H1 (cell line): ENCODE data around the gene KRT5. TPM values are rescaled to one million over a fixed set of nuclear protein-coding genes. Genes with fewer than 3 reads are reported as not detected.

Source experiments
- CTCF ChIA-PET: fragments of 300-600 bp; sonication (Branson Sonifier 250); formaldehyde crosslinking; loops from one replicate; lab custom pipeline; 2021; ENCODE audit not compliant: partially characterized antibody; lab: Charles Lee
- POLR2A ChIA-PET: fragments of 300-600 bp; sonication (Branson Sonifier 250); formaldehyde crosslinking; loops from one replicate; lab custom pipeline; 2021; ENCODE audit warnings: inconsistent platforms; ENCODE audit not compliant: partially characterized antibody; lab: Charles Lee
- DNase-seq, 2 experiments: peaks; one replicate each; pipeline versions ENCODE4 v3.0.0 to v3.0.0-alpha.2; 2010 to 2022; ENCODE audit warnings: low spot score in 2 of 2, low read depth in 1 of 2, mixed read lengths in 1 of 2
- FAIRE-seq: peaks from 2 replicates; lab custom pipeline; 2011; peaks lifted over from hg19 to GRCh38; lab: Jason Lieb, UNC
- H2AFZ ChIP-seq: 2 replicates; pipeline ENCODE4 v1.8.1; 2012; ENCODE audit warnings: low read length, inconsistent platforms
- H2AK5ac ChIP-seq: 2 replicates; pipeline ENCODE4 v1.6.1; 2013; ENCODE audit warnings: low read depth, low read length
- H2BK120ac ChIP-seq: replicated peaks from 2 replicates; pipeline ENCODE3; 2013; ENCODE audit warnings: low read depth, low read length, inconsistent platforms
- H2BK12ac ChIP-seq: 2 replicates; pipeline ENCODE4 v1.6.1; 2013; ENCODE audit warnings: low read depth, low read length
- H2BK15ac ChIP-seq: 2 replicates; pipeline ENCODE4 v1.6.1; 2013; ENCODE audit warnings: low read length
- H2BK20ac ChIP-seq: 2 replicates; pipeline ENCODE4 v1.6.1; 2013; ENCODE audit warnings: low read length
- H2BK5ac ChIP-seq: 2 replicates; pipeline ENCODE4 v1.6.1; 2013; ENCODE audit warnings: low read depth, low read length
- H3K14ac ChIP-seq: 2 replicates; pipeline ENCODE4 v1.6.1; 2013; ENCODE audit warnings: inconsistent platforms; ENCODE audit not compliant: insufficient read length
- H3K18ac ChIP-seq: 2 replicates; pipeline ENCODE4 v1.6.1; 2013; ENCODE audit warnings: low read length; ENCODE audit errors: extremely low read depth
- H3K23ac ChIP-seq: 2 replicates; pipeline ENCODE4 v1.6.1; 2013; ENCODE audit warnings: inconsistent platforms; ENCODE audit not compliant: insufficient read length
- H3K23me2 ChIP-seq: 2 replicates; pipeline ENCODE4 v1.6.1; 2013; ENCODE audit warnings: low read depth, low read length
- H3K27ac ChIP-seq: 2 replicates; pipeline ENCODE4 v1.6.1; 2011; ENCODE audit warnings: low read depth, low read length, inconsistent platforms
- H3K27me3 ChIP-seq, 4 experiments: replicated peaks in 1 of 4; 1 replicate in 1 of 4; 2 replicates in 3 of 4; pipeline versions ENCODE4 v1.6.1 to v1.8.1; 2011 to 2013; ENCODE audit warnings: low read length in 3 of 4, mild to moderate bottlenecking in 3 of 4, inconsistent platforms in 2 of 4, mixed read lengths in 2 of 4, moderate library complexity in 1 of 4; ENCODE audit not compliant: control insufficient read depth in 3 of 4, insufficient read depth in 3 of 4; ENCODE audit errors: extremely low read depth in 1 of 4
- H3K36me3 ChIP-seq, 4 experiments: 2 replicates each; pipeline versions ENCODE4 v1.6.1 to v1.8.1; 2011 to 2013; ENCODE audit warnings: mild to moderate bottlenecking in 4 of 4, low read length in 3 of 4, moderate library complexity in 2 of 4, control low read depth in 1 of 4, inconsistent platforms in 1 of 4; ENCODE audit not compliant: insufficient read depth in 4 of 4, control insufficient read depth in 2 of 4
- H3K4ac ChIP-seq: replicated peaks from 2 replicates; pipeline ENCODE3; 2013; ENCODE audit warnings: low read length, low read depth, mixed read lengths, inconsistent platforms; ENCODE audit not compliant: insufficient read length
- H3K4me1 ChIP-seq, 4 experiments: replicated peaks in 1 of 4; 1 replicate in 1 of 4; 2 replicates in 3 of 4; pipeline versions ENCODE4 v1.6.1 to v1.8.1; 2011 to 2013; ENCODE audit warnings: low read length in 3 of 4, inconsistent platforms in 2 of 4, mixed read lengths in 1 of 4; ENCODE audit not compliant: insufficient read depth in 4 of 4, control insufficient read depth in 3 of 4
- H3K4me2 ChIP-seq, 2 experiments: 2 replicates each; pipeline versions ENCODE4 v1.6.1 to v1.8.1; 2011 to 2013; ENCODE audit warnings: low read depth in 2 of 2, low read length in 2 of 2, control low read depth in 1 of 2, inconsistent platforms in 1 of 2, mild to moderate bottlenecking in 1 of 2; ENCODE audit not compliant: insufficient read depth in 1 of 2
- H3K4me3 ChIP-seq, 4 experiments: fragments of 200-600, 300-600 bp in 1 of 4; sonication (generic), shearing (Covaris generic), sonication (Bioruptor Twin) in 1 of 4; 2 replicates each; pipeline versions ENCODE4 v1.5.1 to v1.8.1; 2011 to 2016; ENCODE audit warnings: low read length in 4 of 4, low read depth in 3 of 4, control low read depth in 2 of 4, inconsistent platforms in 2 of 4, mild to moderate bottlenecking in 2 of 4, mixed read lengths in 1 of 4, moderate library complexity in 1 of 4; ENCODE audit not compliant: insufficient read depth in 2 of 4; ENCODE audit errors: extremely low read depth in 1 of 4
- H3K56ac ChIP-seq: replicated peaks from 2 replicates; pipeline ENCODE3; 2013; ENCODE audit warnings: low read depth, mild to moderate bottlenecking, mixed read lengths, low read length, inconsistent platforms; ENCODE audit not compliant: insufficient read length
- H3K79me1 ChIP-seq: 2 replicates; pipeline ENCODE4 v1.6.1; 2013; ENCODE audit warnings: low read depth, low read length, control low read depth
- H3K79me2 ChIP-seq, 2 experiments: 2 replicates each; pipeline versions ENCODE4 v1.6.1 to v1.8.1; 2012 to 2013; ENCODE audit warnings: low read length in 2 of 2, mild to moderate bottlenecking in 2 of 2, inconsistent platforms in 1 of 2; ENCODE audit not compliant: insufficient read depth in 2 of 2, control insufficient read depth in 1 of 2
- H3K9ac ChIP-seq, 4 experiments: replicated peaks in 1 of 4; 1 replicate in 1 of 4; 2 replicates in 3 of 4; pipeline versions ENCODE4 v1.6.1 to v1.8.1; 2011 to 2013; ENCODE audit warnings: low read depth in 3 of 4, low read length in 3 of 4, control low read depth in 2 of 4, mild to moderate bottlenecking in 2 of 4, moderate library complexity in 2 of 4, inconsistent platforms in 1 of 4; ENCODE audit errors: extremely low read depth in 1 of 4
- H3K9me3 ChIP-seq, 2 experiments: 2 replicates each; pipeline versions ENCODE4 v1.6.1 to v1.8.1; 2012 to 2013; ENCODE audit warnings: mild to moderate bottlenecking in 2 of 2, moderate library complexity in 2 of 2, control low read depth in 1 of 2, inconsistent platforms in 1 of 2, low read depth in 1 of 2, low read length in 1 of 2, mixed read lengths in 1 of 2; ENCODE audit not compliant: insufficient read depth in 2 of 2
- H4K20me1 ChIP-seq, 2 experiments: replicated peaks in 1 of 2; 2 replicates each; pipeline versions ENCODE3 to v1.8.1; 2011 to 2013; ENCODE audit warnings: inconsistent platforms in 2 of 2, low read length in 2 of 2, mild to moderate bottlenecking in 1 of 2; ENCODE audit not compliant: insufficient read depth in 2 of 2, control insufficient read depth in 1 of 2
- H4K5ac ChIP-seq: 2 replicates; pipeline ENCODE4 v1.6.1; 2013; ENCODE audit warnings: low read length, low read depth, mixed read lengths, inconsistent platforms; ENCODE audit not compliant: insufficient read length
- H4K8ac ChIP-seq: 2 replicates; pipeline ENCODE4 v1.8.0; 2013; ENCODE audit warnings: mild to moderate bottlenecking, moderate library complexity, low read length, inconsistent platforms; ENCODE audit not compliant: insufficient read depth; ENCODE audit errors: extremely low read depth
- H4K91ac ChIP-seq: replicated peaks from 2 replicates; pipeline ENCODE3; 2013; ENCODE audit warnings: low read length, mixed read lengths, inconsistent platforms; ENCODE audit not compliant: insufficient read length
- BRCA1 ChIP-seq: IDR thresholded peaks from 2 replicates; pipeline ENCODE4 v1.6.1; 2012; ENCODE audit warnings: low read depth, low read length, improper control_type of control experiment
- CHD1 ChIP-seq: IDR thresholded peaks from 2 replicates; pipeline ENCODE4 v1.6.1; 2012; ENCODE audit warnings: low read depth, low read length, improper control_type of control experiment
- CTBP2 ChIP-seq: IDR thresholded peaks from 2 replicates; pipeline ENCODE4 v1.7.0; 2011; ENCODE audit warnings: borderline replicate concordance, mild to moderate bottlenecking, moderate library complexity, mixed read lengths, low read length; ENCODE audit not compliant: insufficient read depth, insufficient read length
- GABPA ChIP-seq: IDR thresholded peaks from 2 replicates; pipeline ENCODE4 v1.6.1; 2011; ENCODE audit warnings: mild to moderate bottlenecking, low read length, moderate library complexity, borderline replicate concordance; ENCODE audit not compliant: insufficient read depth
- GTF2F1 ChIP-seq: IDR thresholded peaks from 2 replicates; pipeline ENCODE4 v1.6.1; 2012; ENCODE audit warnings: low read depth, low read length, improper control_type of control experiment, borderline replicate concordance
- NRF1 ChIP-seq: IDR thresholded peaks from 2 replicates; pipeline ENCODE4 v1.6.1; 2011; ENCODE audit warnings: mild to moderate bottlenecking, low read depth, low read length, improper control_type of control experiment
- TAF1 ChIP-seq: IDR thresholded peaks from 2 replicates; pipeline ENCODE4 v1.6.1; 2011; ENCODE audit warnings: mild to moderate bottlenecking, low read depth, low read length
- WGBS, 2 experiments: shearing (Covaris generic) in 1 of 2; methylation state at CpG; one replicate each; pipeline versions ENCODE4 v1.1.6 to v1.1.7; 2013 to 2015; ENCODE audit warnings: low lambda C conversion rate in 2 of 2, mixed read lengths in 2 of 2, inconsistent platforms in 1 of 2, low coverage in 1 of 2, missing lambda C conversion rate in 1 of 2; ENCODE audit not compliant: insufficient replicate concordance in 2 of 2, insufficient coverage in 1 of 2, insufficient read length in 1 of 2; ENCODE audit errors: extremely low coverage in 1 of 2, missing lambda C conversion rate in 1 of 2; 5-methylcytosine and 5-hydroxymethylcytosine counted together
- polyA plus RNA-seq, 7 experiments: library from polyadenylated mRNA; depleted of rRNA in 3 of 7; stranded (reverse) in 5 of 7; unstranded in 2 of 7; fragments of >200 nt in 5 of 7; fragments of 200-250 nt in 2 of 7; gene quantifications; 1 replicate in 5 of 7; 2 replicates in 1 of 7; 4 replicates in 1 of 7; pipeline versions ENCODE4 v1.2.1 to v1.2.3, GENCODE V29; 2011 to 2013; ENCODE audit warnings: missing spikeins in 2 of 7, mixed read lengths in 2 of 7
- total RNA-seq: library from RNA; stranded (reverse); fragmentation: NEBNext Ultra II Directional; extraction: Animal tissue kit (Norgen Biotek cat#: 25700); gene quantifications from 2 replicates; pipeline ENCODE4 v1.2.1, GENCODE V29; 2021
- TF ChIP-seq, protein P1 (sequence below): IDR thresholded peaks from 2 replicates; pipeline ENCODE4 v1.6.1; 2012; ENCODE audit warnings: low read length, inconsistent platforms

KRT5 gene
- total and polyA plus RNA-seq, 2 of the 8 experiments (the other 6 are each of a cell fraction or from before 2014, with no cell fraction given): 0.18 TPM; not detected in 1

DNA sequence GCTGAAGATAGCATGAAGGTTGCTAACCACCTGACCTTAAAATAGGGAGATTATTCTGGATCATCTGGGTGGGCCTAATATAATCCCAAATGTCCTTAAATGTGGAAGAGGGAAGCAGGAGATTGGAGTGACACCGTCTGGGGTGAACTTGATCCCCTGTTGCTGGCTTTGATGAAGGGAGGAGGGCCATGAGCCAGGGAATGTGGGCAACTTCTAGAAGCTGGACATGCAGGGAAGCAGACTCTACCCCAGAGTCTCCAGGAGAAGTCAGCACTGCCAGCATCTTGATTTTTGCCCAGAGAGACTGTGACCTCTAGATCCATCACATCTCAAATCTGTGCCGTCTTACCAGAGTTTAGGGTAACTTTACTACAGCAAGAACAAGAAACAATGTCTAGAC, 9.2 kb upstream of the KRT5 start:
- H3K9me3 ChIP-seq: no peaks in the 10 kb centered on the region
- H3K27me3 ChIP-seq: no peaks in the 10 kb centered on the region; a peak in 1 of 7 replicates
- TF ChIP-seq CHD1 (no peak), BRCA1 (no peak), CTBP2 (no peak), TAF1 (no peak), GTF2F1 (no peak), GABPA (no peak), NRF1 (no peak)
- TF ChIP-seq, protein P1, sequence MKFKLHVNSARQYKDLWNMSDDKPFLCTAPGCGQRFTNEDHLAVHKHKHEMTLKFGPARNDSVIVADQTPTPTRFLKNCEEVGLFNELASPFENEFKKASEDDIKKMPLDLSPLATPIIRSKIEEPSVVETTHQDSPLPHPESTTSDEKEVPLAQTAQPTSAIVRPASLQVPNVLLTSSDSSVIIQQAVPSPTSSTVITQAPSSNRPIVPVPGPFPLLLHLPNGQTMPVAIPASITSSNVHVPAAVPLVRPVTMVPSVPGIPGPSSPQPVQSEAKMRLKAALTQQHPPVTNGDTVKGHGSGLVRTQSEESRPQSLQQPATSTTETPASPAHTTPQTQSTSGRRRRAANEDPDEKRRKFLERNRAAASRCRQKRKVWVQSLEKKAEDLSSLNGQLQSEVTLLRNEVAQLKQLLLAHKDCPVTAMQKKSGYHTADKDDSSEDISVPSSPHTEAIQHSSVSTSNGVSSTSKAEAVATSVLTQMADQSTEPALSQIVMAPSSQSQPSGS: no peak
- no peak overlapping the region for H4K91ac ChIP-seq
- no peak overlapping the region for H4K8ac ChIP-seq
- H3K27ac ChIP-seq: no peak overlapping the region
- no peak overlapping the region for H2BK15ac ChIP-seq
- H2BK120ac ChIP-seq: no peak overlapping the region
- ChIA-PET CTCF (interaction anchor here (1.0 to 2.0 kb wide), 3 partner anchors 9 to 116 kb away, joined by 3 to 9 read pairs (median 4); partner anchors contain the start of gene KRT5), POLR2A (no interaction called here)
- H3K79me2 ChIP-seq: no peaks in the 10 kb centered on the region
- DNase-seq: no peak
- no peak overlapping the region for H3K23ac ChIP-seq
- H3K9ac ChIP-seq: no peak overlapping the region
- no peaks in the 10 kb centered on the region for H4K20me1 ChIP-seq
- FAIRE-seq: no peak
- no peak overlapping the region for H4K5ac ChIP-seq
- H3K14ac ChIP-seq: no peak overlapping the region
- no peak overlapping the region for H3K4ac ChIP-seq
- H2BK12ac ChIP-seq: no peak overlapping the region
- H2BK20ac ChIP-seq: no peak overlapping the region
- H2AK5ac ChIP-seq: no peak overlapping the region
- H3K4me1 ChIP-seq: no peaks in the 10 kb centered on the region
- no peak overlapping the region for H2AFZ ChIP-seq
- H3K4me3 ChIP-seq: no peak overlapping the region
- no peaks in the 10 kb centered on the region for H3K36me3 ChIP-seq
- H3K79me1 ChIP-seq: no peaks in the 10 kb centered on the region
- no peak overlapping the region for H2BK5ac ChIP-seq
- no peaks in the 10 kb centered on the region for H3K23me2 ChIP-seq
- WGBS, 2 experiments: 100% methylated on average over 2 of the region's 2 CpGs; no CpG with 5 or more reads in 1 of the 2 experiments
- H3K18ac ChIP-seq: no peak overlapping the region
- H3K56ac ChIP-seq: no peak overlapping the region
- no peak overlapping the region for H3K4me2 ChIP-seq
